BJ (cell line): ENCODE data around the gene NDUFS8. TPM values are rescaled to one million over a fixed set of nuclear protein-coding genes. Genes with fewer than 3 reads are reported as not detected.

ENCODE experiments used
- CTCF ChIA-PET: fragments of 350-600 bp; formaldehyde crosslinking; extraction: SDS; loops from one replicate; lab custom pipeline; 2021; ENCODE audit warnings: antibody characterized with exemption, inconsistent platforms; lab: Yijun Ruan, JAX
- POLR2A ChIA-PET: fragments of 300-600 bp; sonication (Branson Sonifier 250); formaldehyde crosslinking; extraction: SDS; loops from one replicate; lab custom pipeline; 2021; ENCODE audit warnings: antibody characterized with exemption; lab: Charles Lee
- DNase-seq: peaks from one replicate; pipeline ENCODE4 v3.0.0-alpha.2; 2011; ENCODE audit warnings: low read depth
- H3K27me3 ChIP-seq: 2 replicates; pipeline ENCODE4 v1.6.0; 2011; ENCODE audit warnings: low read length; ENCODE audit not compliant: control insufficient read depth, insufficient read depth
- H3K36me3 ChIP-seq: 2 replicates; pipeline ENCODE4 v1.5.1; 2011; ENCODE audit warnings: low read length; ENCODE audit not compliant: control insufficient read depth, insufficient read depth
- H3K4me3 ChIP-seq: 2 replicates; pipeline ENCODE4 v1.5.1; 2011; ENCODE audit warnings: low read depth, mild to moderate bottlenecking, control low read depth, low read length
- CTCF ChIP-seq: IDR thresholded peaks from 2 replicates; pipeline ENCODE4 v1.5.1; 2011; ENCODE audit warnings: low read depth, mild to moderate bottlenecking, control low read depth, inconsistent platforms, low read length, moderate library complexity; ENCODE audit not compliant: insufficient read depth
- polyA plus RNA-seq: library from polyadenylated mRNA; depleted of rRNA; stranded (reverse); fragments of >200 nt; gene quantifications from 2 replicates; pipeline ENCODE4 v1.2.3, GENCODE V29; 2011

NDUFS8 gene
- polyA plus RNA-seq, 1 experiment, result 101 TPM

- H3K4me3 ChIP-seq, result no peak overlapping the region
- no peaks in the 10 kb centered on the region for H3K27me3 ChIP-seq
- peaks cover 5% of the 10 kb centered on the region; the same call in 1 of the 2 replicates for H3K36me3 ChIP-seq
- TF ChIP-seq CTCF, result no peak
- ChIA-PET CTCF (interaction anchor here (1.7 kb wide), 1 partner anchor 10 kb away, joined by 9 read pairs; no protein-coding TSS in a partner anchor), POLR2A (no interaction called here)
- no peak for DNase-seq
Observed at GRCh38 chr11:68077617-68078582, 47.4 kb downstream of the NDUFS8 start.

GRCh38 chr11:68080860-68081259 is 50.4 kb downstream of the NDUFS8 start:
- DNase-seq, result no peak
- Histone ChIP-seq H3K36me3 (peaks cover 3% of the 10 kb centered on the region; the same call in 1 of the 2 replicates), H3K4me3 (no peak overlapping the region), H3K27me3 (no peaks in the 10 kb centered on the region)
- TF ChIP-seq CTCF, result no peak
- POLR2A ChIA-PET, result no interaction called here
- CTCF ChIA-PET, result no interaction called here

- DNase-seq, result no peak
- CTCF ChIA-PET, result interaction anchor here (0.6 kb wide), 1 partner anchor 11 kb away, joined by 3 read pairs; no protein-coding TSS in a partner anchor
- Histone ChIP-seq H3K4me3 (no peak overlapping the region), H3K36me3 (peaks cover 3% of the 10 kb centered on the region; the same call in 1 of the 2 replicates), H3K27me3 (no peaks in the 10 kb centered on the region)
- POLR2A ChIA-PET, result no interaction called here
- no peak for TF ChIP-seq CTCF
Observed at GRCh38 chr11:68081691-68082090, 51.2 kb downstream of the NDUFS8 start.

DNA sequence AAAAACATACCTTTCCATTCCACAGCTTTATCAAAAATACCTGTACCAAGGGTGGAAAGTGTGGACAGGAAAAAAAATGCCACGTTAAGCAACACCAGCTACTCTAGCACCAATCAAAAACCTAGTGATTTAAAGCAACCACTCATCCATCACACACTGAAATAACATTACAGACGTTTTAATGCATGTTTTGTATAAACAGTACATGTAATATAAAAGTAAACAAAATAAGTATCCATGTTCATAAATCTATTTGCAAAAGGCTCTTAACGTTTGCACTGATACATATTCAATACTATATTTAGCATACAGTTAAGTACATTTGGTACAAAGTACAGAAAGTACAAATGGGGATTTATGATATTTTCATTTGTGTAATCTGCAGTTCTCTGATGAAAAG is 52.0 kb downstream of the NDUFS8 start:
- DNase-seq, result no peak
- no peak for TF ChIP-seq CTCF
- H3K36me3 ChIP-seq, result peaks cover 3% of the 10 kb centered on the region; the same call in 1 of the 2 replicates
- no peak overlapping the region for H3K4me3 ChIP-seq
- ChIA-PET CTCF (interaction anchor here (0.6 kb wide), 1 partner anchor 10 kb away, joined by 3 read pairs; no protein-coding TSS in a partner anchor), POLR2A (no interaction called here)
- H3K27me3 ChIP-seq, result no peaks in the 10 kb centered on the region

DNA sequence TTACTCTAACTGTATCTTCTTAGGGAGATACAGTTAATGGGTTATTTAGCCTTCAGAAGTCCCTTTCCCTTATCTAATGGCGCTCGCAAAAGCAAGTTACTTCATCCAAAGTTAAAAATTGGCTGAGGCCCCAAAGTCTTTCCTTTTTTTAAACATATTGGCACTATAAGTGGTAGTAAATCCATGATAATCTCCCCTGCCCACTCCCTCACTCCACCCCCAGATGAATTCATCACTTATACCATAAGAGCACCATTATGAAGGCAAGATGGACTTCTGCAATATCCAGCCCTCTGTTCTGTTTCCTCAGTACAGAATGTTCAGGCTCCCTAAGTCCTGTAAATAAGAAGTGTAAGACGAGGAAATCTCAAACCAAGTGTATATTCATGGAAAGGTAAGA is 53.0 kb downstream of the NDUFS8 start:
- ChIA-PET CTCF (no interaction called here), POLR2A (no interaction called here)
- TF ChIP-seq CTCF, result no peak
- DNase-seq, result no peak
- Histone ChIP-seq H3K4me3 (no peak overlapping the region), H3K27me3 (no peaks in the 10 kb centered on the region), H3K36me3 (peaks cover 3% of the 10 kb centered on the region; the same call in 1 of the 2 replicates)
